K562 (cell line): ENCODE data around the gene CDCP2. TPM values are rescaled to one million over a fixed set of nuclear protein-coding genes. Genes with fewer than 3 reads are reported as not detected.

Experiments
- BRD4 ChIP-seq: fragments of 200-600 bp; sonication (generic); IDR thresholded peaks from 2 replicates; pipeline ENCODE4 v1.6.1; 2017; ENCODE audit warnings: inconsistent platforms
- CBX8 ChIP-seq: fragments of 200-600 bp; sonication (generic); IDR thresholded peaks from 2 replicates; pipeline ENCODE4 v1.6.1; 2012; ENCODE audit warnings: borderline replicate concordance, mixed run types, low read depth, mild to moderate bottlenecking, moderate library complexity, mixed read lengths, low read length, control low read depth, inconsistent platforms; ENCODE audit not compliant: poor library complexity, severe bottlenecking; ENCODE audit errors: extremely low read depth
- GATA2 ChIP-seq: sonication (generic); formaldehyde crosslinking; IDR thresholded peaks from 2 replicates; pipeline ENCODE4 v1.4.0; 2020; ENCODE audit warnings: mild to moderate bottlenecking, missing genetic modification reagents
- GATAD2A ChIP-seq: fragments of 450-650 bp; IDR thresholded peaks from 2 replicates; pipeline ENCODE4 v1.6.1; 2017
- GTF2A2 ChIP-seq: IDR thresholded peaks from 2 replicates; pipeline ENCODE4 v1.6.1; 2016; ENCODE audit warnings: mild to moderate bottlenecking, missing genetic modification characterization, missing compliant biosample characterization
- KDM2B ChIP-seq: fragments of 250-450 bp; sonication (Bioruptor Pico); IDR thresholded peaks from 2 replicates; pipeline ENCODE4 v1.8.0; 2021; ENCODE audit warnings: mild to moderate bottlenecking, moderate library complexity
- MEIS2 ChIP-seq: fragments of 450-650 bp; IDR thresholded peaks from 2 replicates; pipeline ENCODE4 v1.6.1; 2014; ENCODE audit warnings: mild to moderate bottlenecking; ENCODE audit not compliant: partially characterized antibody
- NR3C1 ChIP-seq: sonication (generic); formaldehyde crosslinking; IDR thresholded peaks from 2 replicates; pipeline ENCODE4 v1.8.1; 2022; ENCODE audit warnings: missing genetic modification reagents
- PHF21A ChIP-seq: fragments of 450-650 bp; IDR thresholded peaks from 2 replicates; pipeline ENCODE4 v1.6.1; 2017; ENCODE audit warnings: low read depth, borderline replicate concordance
- RBM25 ChIP-seq: fragments of 200-400 bp; formaldehyde crosslinking; IDR thresholded peaks from 2 replicates; pipeline ENCODE4 v1.6.1; 2018; ENCODE audit warnings: low read length, low read depth, moderate library complexity; ENCODE audit not compliant: severe bottlenecking
- SAP30 ChIP-seq: fragments of 200-600 bp; sonication (generic); IDR thresholded peaks from 2 replicates; pipeline ENCODE4 v1.6.1; 2012; ENCODE audit warnings: borderline replicate concordance, low read depth, mild to moderate bottlenecking, moderate library complexity, low read length, control low read depth, inconsistent platforms; ENCODE audit not compliant: insufficient read depth, poor library complexity, severe bottlenecking
- SMAD2 ChIP-seq: fragments of 150-350 bp; IDR thresholded peaks from 2 replicates; pipeline ENCODE4 v1.6.1; 2014; ENCODE audit warnings: low read depth, mild to moderate bottlenecking, low read length
- TBL1XR1 ChIP-seq, 2 experiments: IDR thresholded peaks; 2 replicates each; pipeline ENCODE4 v1.6.1; 2012; ENCODE audit warnings: improper control_type of control experiment in 2 of 2, low read length in 2 of 2, mild to moderate bottlenecking in 1 of 2
- ZBTB8A ChIP-seq: fragments of 450-650 bp; IDR thresholded peaks from 2 replicates; pipeline ENCODE4 v1.6.1; 2018; ENCODE audit warnings: mild to moderate bottlenecking, moderate library complexity; ENCODE audit not compliant: partially characterized antibody
- ZFP30 ChIP-seq: fragments of 250-450 bp; sonication (Bioruptor Pico); IDR thresholded peaks from 2 replicates; pipeline ENCODE4 v1.8.0; 2022; ENCODE audit warnings: moderate library complexity, mild to moderate bottlenecking, inconsistent platforms, borderline replicate concordance
- ZNF311 ChIP-seq: fragments of 250-450 bp; sonication (Bioruptor Pico); IDR thresholded peaks from 2 replicates; pipeline ENCODE4 v1.4.0; 2020; ENCODE audit warnings: mild to moderate bottlenecking, moderate library complexity
- ZNF75A ChIP-seq: fragments of 450-650 bp; formaldehyde crosslinking; IDR thresholded peaks from 2 replicates; pipeline ENCODE4 v1.4.0; 2020; ENCODE audit warnings: mild to moderate bottlenecking
- polyA plus RNA-seq, 8 experiments: library from polyadenylated mRNA; depleted of rRNA in 4 of 8; stranded (reverse) in 5 of 8; unstranded in 3 of 8; fragments of >200 nt; fragmentation: Nextera tagmentation in 2 of 8; fragmentation: Illumina TruSeq in 1 of 8; extraction: Ambion mirVana in 2 of 8; extraction: Trizol in 1 of 8; gene quantifications; 2 replicates each; pipeline versions ENCODE4 v1.2.1 to v1.2.3, GENCODE V29; 2011 to 2014; ENCODE audit warnings: inconsistent platforms in 1 of 8, missing spikeins in 1 of 8
- total RNA-seq, 7 experiments: library from RNA; depleted of rRNA in 6 of 7; stranded (reverse); fragments of >200 nt in 6 of 7; fragmentation: Illumina TruSeq in 2 of 7; extraction: Trizol in 2 of 7; gene quantifications; 2 replicates each; pipeline versions ENCODE4 v1.2.1 to v1.2.3, GENCODE V29; 2011 to 2021; ENCODE audit warnings: low replicate concordance in 1 of 7
- TF ChIP-seq, protein P1 (sequence below), 2 experiments: IDR thresholded peaks; 2 replicates each; pipeline ENCODE4 v1.6.1; 2011; ENCODE audit warnings: borderline replicate concordance in 1 of 2, control low read depth in 1 of 2, low read depth in 1 of 2, low read length in 1 of 2, mild to moderate bottlenecking in 1 of 2, mixed read lengths in 1 of 2, moderate library complexity in 1 of 2; ENCODE audit not compliant: insufficient read depth in 1 of 2, insufficient read length in 1 of 2, poor library complexity in 1 of 2, severe bottlenecking in 1 of 2; ENCODE audit errors: extremely low read depth in 1 of 2
- TF ChIP-seq, protein P2 (sequence below): fragments of 200-800 bp; sonication (Bioruptor generic); IDR thresholded peaks from 2 replicates; pipeline ENCODE4 v1.6.1; 2016; ENCODE audit warnings: missing genetic modification characterization, missing compliant biosample characterization
- TF ChIP-seq, protein P3 (sequence below): fragments of 450-650 bp; IDR thresholded peaks from 2 replicates; pipeline ENCODE4 v1.6.1; 2014; ENCODE audit warnings: low read depth, mild to moderate bottlenecking, moderate library complexity, borderline replicate concordance

Gene CDCP2
- total and polyA plus RNA-seq, 9 of the 15 experiments (the other 6 are each of a cell fraction or from before 2014, with no cell fraction given), result not detected

DNA sequence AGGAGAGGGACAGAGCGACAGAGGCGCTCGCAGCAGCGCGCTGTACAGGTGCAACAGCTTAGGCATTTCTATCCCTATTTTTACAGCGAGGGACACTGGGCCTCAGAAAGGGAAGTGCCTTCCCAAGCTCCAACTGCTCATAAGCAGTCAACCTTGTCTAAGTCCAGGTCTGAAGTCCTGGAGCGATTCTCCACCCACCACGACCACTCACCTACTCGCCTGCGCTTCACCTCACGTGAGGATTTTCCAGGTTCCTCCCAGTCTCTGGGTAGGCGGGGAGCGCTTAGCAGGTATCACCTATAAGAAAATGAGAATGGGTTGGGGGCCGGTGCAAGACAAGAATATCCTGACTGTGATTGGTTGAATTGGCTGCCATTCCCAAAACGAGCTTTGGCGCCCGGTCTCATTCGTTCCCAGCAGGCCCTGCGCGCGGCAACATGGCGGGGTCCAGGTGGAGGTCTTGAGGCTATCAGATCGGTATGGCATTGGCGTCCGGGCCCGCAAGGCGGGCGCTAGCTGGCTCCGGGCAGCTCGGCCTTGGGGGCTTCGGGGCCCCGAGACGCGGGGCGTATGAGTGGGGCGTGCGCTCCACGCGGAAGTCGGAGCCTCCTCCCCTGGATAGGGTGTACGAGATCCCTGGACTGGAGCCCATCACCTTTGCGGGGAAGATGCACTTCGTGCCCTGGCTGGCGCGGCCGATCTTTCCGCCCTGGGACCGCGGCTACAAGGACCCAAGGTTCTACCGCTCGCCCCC lies 47.1 kb upstream of the CDCP2 start, which contains the start of the genes CYB5RL and MRPL37 (continued):
- TF ChIP-seq, protein P1, sequence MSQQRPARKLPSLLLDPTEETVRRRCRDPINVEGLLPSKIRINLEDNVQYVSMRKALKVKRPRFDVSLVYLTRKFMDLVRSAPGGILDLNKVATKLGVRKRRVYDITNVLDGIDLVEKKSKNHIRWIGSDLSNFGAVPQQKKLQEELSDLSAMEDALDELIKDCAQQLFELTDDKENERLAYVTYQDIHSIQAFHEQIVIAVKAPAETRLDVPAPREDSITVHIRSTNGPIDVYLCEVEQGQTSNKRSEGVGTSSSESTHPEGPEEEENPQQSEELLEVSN (IDR thresholded peaks at IDR 0.05; ENCODE audit: borderline replicate concordance in 1 of 2, extremely low read depth in 1 of 2, insufficient read depth in 1 of 2, insufficient read length in 1 of 2, low read depth in 1 of 2, low read length in 1 of 2, poor library complexity in 1 of 2, severe bottlenecking in 1 of 2), result no peak
- TF ChIP-seq SAP30 (peak; percentile 69), GATAD2A (no peak), RBM25 (peak; percentile 97), ZBTB8A (no peak), MEIS2 (no peak), KDM2B (0 out of 2 replicates have a peak, but pooled peaks have one; percentile 21), ZFP30 (CRISPR knock-in tag) (no peak), NR3C1 (CRISPR knock-in tag) (no peak), PHF21A (no peak), CBX8 (no peak), TBL1XR1 (IDR thresholded peaks at IDR 0.05; ENCODE audit: low read length in 2 of 2) (no peak), GATA2 (peak; percentile 43; the same call in 1 of the 2 replicates), ZNF75A (CRISPR knock-in tag) (no peak), ZNF311 (CRISPR knock-in tag) (no peak), SMAD2 (no peak), BRD4 (peak; percentile 83; the same call in 1 of the 2 replicates), GTF2A2 (tag) (no peak)
- TF ChIP-seq, protein P2, sequence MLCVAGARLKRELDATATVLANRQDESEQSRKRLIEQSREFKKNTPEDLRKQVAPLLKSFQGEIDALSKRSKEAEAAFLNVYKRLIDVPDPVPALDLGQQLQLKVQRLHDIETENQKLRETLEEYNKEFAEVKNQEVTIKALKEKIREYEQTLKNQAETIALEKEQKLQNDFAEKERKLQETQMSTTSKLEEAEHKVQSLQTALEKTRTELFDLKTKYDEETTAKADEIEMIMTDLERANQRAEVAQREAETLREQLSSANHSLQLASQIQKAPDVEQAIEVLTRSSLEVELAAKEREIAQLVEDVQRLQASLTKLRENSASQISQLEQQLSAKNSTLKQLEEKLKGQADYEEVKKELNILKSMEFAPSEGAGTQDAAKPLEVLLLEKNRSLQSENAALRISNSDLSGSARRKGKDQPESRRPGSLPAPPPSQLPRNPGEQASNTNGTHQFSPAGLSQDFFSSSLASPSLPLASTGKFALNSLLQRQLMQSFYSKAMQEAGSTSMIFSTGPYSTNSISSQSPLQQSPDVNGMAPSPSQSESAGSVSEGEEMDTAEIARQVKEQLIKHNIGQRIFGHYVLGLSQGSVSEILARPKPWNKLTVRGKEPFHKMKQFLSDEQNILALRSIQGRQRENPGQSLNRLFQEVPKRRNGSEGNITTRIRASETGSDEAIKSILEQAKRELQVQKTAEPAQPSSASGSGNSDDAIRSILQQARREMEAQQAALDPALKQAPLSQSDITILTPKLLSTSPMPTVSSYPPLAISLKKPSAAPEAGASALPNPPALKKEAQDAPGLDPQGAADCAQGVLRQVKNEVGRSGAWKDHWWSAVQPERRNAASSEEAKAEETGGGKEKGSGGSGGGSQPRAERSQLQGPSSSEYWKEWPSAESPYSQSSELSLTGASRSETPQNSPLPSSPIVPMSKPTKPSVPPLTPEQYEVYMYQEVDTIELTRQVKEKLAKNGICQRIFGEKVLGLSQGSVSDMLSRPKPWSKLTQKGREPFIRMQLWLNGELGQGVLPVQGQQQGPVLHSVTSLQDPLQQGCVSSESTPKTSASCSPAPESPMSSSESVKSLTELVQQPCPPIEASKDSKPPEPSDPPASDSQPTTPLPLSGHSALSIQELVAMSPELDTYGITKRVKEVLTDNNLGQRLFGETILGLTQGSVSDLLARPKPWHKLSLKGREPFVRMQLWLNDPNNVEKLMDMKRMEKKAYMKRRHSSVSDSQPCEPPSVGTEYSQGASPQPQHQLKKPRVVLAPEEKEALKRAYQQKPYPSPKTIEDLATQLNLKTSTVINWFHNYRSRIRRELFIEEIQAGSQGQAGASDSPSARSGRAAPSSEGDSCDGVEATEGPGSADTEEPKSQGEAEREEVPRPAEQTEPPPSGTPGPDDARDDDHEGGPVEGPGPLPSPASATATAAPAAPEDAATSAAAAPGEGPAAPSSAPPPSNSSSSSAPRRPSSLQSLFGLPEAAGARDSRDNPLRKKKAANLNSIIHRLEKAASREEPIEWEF (CRISPR knock-in tag), result no peak
- TF ChIP-seq, protein P3, sequence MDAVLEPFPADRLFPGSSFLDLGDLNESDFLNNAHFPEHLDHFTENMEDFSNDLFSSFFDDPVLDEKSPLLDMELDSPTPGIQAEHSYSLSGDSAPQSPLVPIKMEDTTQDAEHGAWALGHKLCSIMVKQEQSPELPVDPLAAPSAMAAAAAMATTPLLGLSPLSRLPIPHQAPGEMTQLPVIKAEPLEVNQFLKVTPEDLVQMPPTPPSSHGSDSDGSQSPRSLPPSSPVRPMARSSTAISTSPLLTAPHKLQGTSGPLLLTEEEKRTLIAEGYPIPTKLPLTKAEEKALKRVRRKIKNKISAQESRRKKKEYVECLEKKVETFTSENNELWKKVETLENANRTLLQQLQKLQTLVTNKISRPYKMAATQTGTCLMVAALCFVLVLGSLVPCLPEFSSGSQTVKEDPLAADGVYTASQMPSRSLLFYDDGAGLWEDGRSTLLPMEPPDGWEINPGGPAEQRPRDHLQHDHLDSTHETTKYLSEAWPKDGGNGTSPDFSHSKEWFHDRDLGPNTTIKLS, result peak; percentile 52; the same call in 1 of the 2 replicates
